GM18526 (cell line): ENCODE measurements around the gene CDYL2.

Experiments
- POLR2A ChIP-seq: IDR thresholded peaks from 3 replicates; pipeline ENCODE4 v1.6.1; 2011; ENCODE audit not compliant: insufficient read length; ENCODE audit errors: extremely low read depth

CDYL2 gene

GRCh38 chr16:80656711-80657150, 147.7 kb downstream of the CDYL2 start:
- no peak for TF ChIP-seq POLR2A

GRCh38 chr16:80656161-80656560, 148.2 kb downstream of the CDYL2 start:
- no peak for TF ChIP-seq POLR2A

- TF ChIP-seq POLR2A: no peak
Measured at GRCh38 chr16:80655751-80656150, 148.6 kb downstream of the CDYL2 start.

GRCh38 chr16:80654094-80654862, 150.1 kb downstream of the CDYL2 start:
- TF ChIP-seq POLR2A: no peak

- no peak for TF ChIP-seq POLR2A
Measured at GRCh38 chr16:80652441-80652840, 152.0 kb downstream of the CDYL2 start.

GRCh38 chr16:80640316-80640715, 164.1 kb downstream of the CDYL2 start:
- TF ChIP-seq POLR2A: no peak

GRCh38 chr16:80639636-80640035, 164.8 kb downstream of the CDYL2 start:
- TF ChIP-seq POLR2A: no peak

GRCh38 chr16:80637621-80638020, 166.8 kb downstream of the CDYL2 start:
- no peak for TF ChIP-seq POLR2A

- no peak for TF ChIP-seq POLR2A
Measured at GRCh38 chr16:80631581-80631980, 172.8 kb downstream of the CDYL2 start.

- TF ChIP-seq POLR2A: no peak
Measured at GRCh38 chr16:80628254-80628653, 176.1 kb downstream of the CDYL2 start.

- no peak for TF ChIP-seq POLR2A
Measured at GRCh38 chr16:80627108-80627507, 177.3 kb downstream of the CDYL2 start.

- TF ChIP-seq POLR2A: no peak
Measured at GRCh38 chr16:80623376-80623775, 181.0 kb downstream of the CDYL2 start.

GRCh38 chr16:80622007-80622406, 182.4 kb downstream of the CDYL2 start:
- TF ChIP-seq POLR2A: no peak

GRCh38 chr16:80620736-80621605, 183.4 kb downstream of the CDYL2 start:
- TF ChIP-seq POLR2A: no peak

- TF ChIP-seq POLR2A: no peak
Measured at GRCh38 chr16:80619824-80620223, 184.6 kb downstream of the CDYL2 start.
